ENCODE data around the gene SORBS1. TPM values are rescaled to one million over a fixed set of nuclear protein-coding genes. Genes with fewer than 3 reads are reported as not detected.

The SORBS1 gene
- total and polyA plus RNA-seq, 4 donors: 33.2 to 71.3 (median 44.1) TPM

DNA sequence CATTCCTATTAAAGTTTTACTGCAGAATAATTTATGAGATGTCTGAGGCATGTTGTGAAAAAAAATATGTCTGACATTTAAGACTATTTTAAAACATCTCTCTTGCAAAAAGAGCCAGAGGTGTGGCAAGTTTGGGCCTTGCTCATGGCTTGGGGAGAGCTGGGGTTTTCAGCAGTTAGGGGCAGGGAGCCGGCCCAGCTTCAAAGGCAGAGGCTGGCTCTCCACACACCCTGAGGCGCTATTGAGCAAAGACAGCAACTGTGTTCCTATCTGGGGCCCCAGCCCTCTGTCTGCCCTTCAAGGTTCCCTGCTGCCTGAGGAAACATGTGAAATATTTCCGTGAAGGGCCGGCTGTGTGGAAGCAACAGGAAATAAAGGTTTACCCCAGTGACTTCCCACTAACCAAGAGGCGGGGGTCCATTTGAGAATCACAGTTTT is 94.0 kb downstream of the SORBS1 start:
- DNase-seq (ENCODE audit: low spot score): peak; percentile 65
- WGBS: 59% methylated on average over 5 of the region's 5 CpGs
- peaks cover 13 to 31% (median 24%) of the 10 kb centered on the region in 4 donors for H3K4me1 ChIP-seq (ENCODE audit: control insufficient read depth in 4 of 4, insufficient read depth in 4 of 4, low read length in 3 of 4)
- H3K36me3 ChIP-seq (ENCODE audit: control insufficient read depth in 4 of 4, insufficient read depth in 3 of 4, low read depth in 1 of 4, low read length in 3 of 4): no peaks in the 10 kb centered on the region
- no peaks in the 10 kb centered on the region for H3K27me3 ChIP-seq (ENCODE audit: control insufficient read depth in 4 of 4, insufficient read depth in 4 of 4, low read length in 3 of 4)
- H3K4me3 ChIP-seq (ENCODE audit: low read depth in 1 of 3, low read length in 3 of 3): no peak overlapping the region
- no peak overlapping the region for H3K9ac ChIP-seq (ENCODE audit: low read depth in 1 of 2, low read length in 2 of 2)
- TF ChIP-seq RAD21 (IDR thresholded peaks at IDR 0.05) (peak; percentile 23 to 51), FOXA2 (IDR thresholded peaks at IDR 0.05) (no peak), HNF4A (conservative IDR thresholded peaks at IDR 0.05) (no peak), CTCF (IDR thresholded peaks at IDR 0.05; ENCODE audit: low read depth, low read length, missing input control) (no peak), ZBTB33 (IDR thresholded peaks at IDR 0.05) (no peak), TAF1 (conservative IDR thresholded peaks at IDR 0.05) (no peak), NR2F2 (IDR thresholded peaks at IDR 0.05) (peak; percentile 48), FOXA1 (IDR thresholded peaks at IDR 0.05) (no peak), SP1 (IDR thresholded peaks at IDR 0.05) (no peak)
- no peaks in the 10 kb centered on the region for H3K9me3 ChIP-seq (ENCODE audit: control insufficient read depth in 4 of 4, low read length in 3 of 4)
- H3K27ac ChIP-seq (ENCODE audit: low read depth in 1 of 2, low read length in 2 of 2): peak overlapping the region; percentile 14 to 54

DNA sequence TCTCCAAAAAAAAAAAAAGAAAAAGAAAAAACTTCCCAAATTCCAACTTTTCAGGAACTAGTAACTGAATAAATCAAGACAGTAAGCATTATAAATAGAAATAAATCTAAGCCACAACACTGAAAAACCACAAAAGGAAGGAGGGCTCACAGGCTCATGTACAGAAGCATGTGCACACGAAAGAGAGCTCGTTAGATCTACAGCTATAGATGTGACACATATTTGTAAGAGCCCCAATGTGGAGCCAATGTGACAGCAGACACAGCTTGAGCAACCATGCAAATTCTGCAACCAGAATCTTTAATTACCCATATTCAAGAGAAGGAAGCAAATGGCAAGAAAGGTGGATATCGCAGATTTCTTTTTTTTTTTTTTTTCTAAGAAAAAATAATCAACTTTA is 94.7 kb downstream of the SORBS1 start:
- Histone ChIP-seq H3K9ac (ENCODE audit: low read depth in 1 of 2, low read length in 2 of 2) (no peak overlapping the region), H3K4me1 (ENCODE audit: control insufficient read depth in 4 of 4, insufficient read depth in 4 of 4, low read length in 3 of 4) (peaks cover 11 to 24% (median 21%) of the 10 kb centered on the region in 4 donors), H3K9me3 (ENCODE audit: control insufficient read depth in 4 of 4, low read length in 3 of 4) (no peaks in the 10 kb centered on the region), H3K27me3 (ENCODE audit: control insufficient read depth in 4 of 4, insufficient read depth in 4 of 4, low read length in 3 of 4) (no peaks in the 10 kb centered on the region), H3K36me3 (ENCODE audit: control insufficient read depth in 4 of 4, insufficient read depth in 3 of 4, low read depth in 1 of 4, low read length in 3 of 4) (no peaks in the 10 kb centered on the region), H3K27ac (ENCODE audit: low read depth in 1 of 2, low read length in 2 of 2) (no peak overlapping the region), H3K4me3 (ENCODE audit: low read depth in 1 of 3, low read length in 3 of 3) (no peak overlapping the region)
- TF ChIP-seq, protein P1, sequence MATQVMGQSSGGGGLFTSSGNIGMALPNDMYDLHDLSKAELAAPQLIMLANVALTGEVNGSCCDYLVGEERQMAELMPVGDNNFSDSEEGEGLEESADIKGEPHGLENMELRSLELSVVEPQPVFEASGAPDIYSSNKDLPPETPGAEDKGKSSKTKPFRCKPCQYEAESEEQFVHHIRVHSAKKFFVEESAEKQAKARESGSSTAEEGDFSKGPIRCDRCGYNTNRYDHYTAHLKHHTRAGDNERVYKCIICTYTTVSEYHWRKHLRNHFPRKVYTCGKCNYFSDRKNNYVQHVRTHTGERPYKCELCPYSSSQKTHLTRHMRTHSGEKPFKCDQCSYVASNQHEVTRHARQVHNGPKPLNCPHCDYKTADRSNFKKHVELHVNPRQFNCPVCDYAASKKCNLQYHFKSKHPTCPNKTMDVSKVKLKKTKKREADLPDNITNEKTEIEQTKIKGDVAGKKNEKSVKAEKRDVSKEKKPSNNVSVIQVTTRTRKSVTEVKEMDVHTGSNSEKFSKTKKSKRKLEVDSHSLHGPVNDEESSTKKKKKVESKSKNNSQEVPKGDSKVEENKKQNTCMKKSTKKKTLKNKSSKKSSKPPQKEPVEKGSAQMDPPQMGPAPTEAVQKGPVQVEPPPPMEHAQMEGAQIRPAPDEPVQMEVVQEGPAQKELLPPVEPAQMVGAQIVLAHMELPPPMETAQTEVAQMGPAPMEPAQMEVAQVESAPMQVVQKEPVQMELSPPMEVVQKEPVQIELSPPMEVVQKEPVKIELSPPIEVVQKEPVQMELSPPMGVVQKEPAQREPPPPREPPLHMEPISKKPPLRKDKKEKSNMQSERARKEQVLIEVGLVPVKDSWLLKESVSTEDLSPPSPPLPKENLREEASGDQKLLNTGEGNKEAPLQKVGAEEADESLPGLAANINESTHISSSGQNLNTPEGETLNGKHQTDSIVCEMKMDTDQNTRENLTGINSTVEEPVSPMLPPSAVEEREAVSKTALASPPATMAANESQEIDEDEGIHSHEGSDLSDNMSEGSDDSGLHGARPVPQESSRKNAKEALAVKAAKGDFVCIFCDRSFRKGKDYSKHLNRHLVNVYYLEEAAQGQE (IDR thresholded peaks at IDR 0.05): no peak
- TF ChIP-seq EGR1 (IDR thresholded peaks at IDR 0.05; ENCODE audit: low read depth in 2 of 2) (no peak), HNF4A (conservative IDR thresholded peaks at IDR 0.05) (no peak), MAX (IDR thresholded peaks at IDR 0.05) (no peak), JUND (IDR thresholded peaks at IDR 0.05) (no peak), FOXA2 (IDR thresholded peaks at IDR 0.05) (no peak), NR2F2 (IDR thresholded peaks at IDR 0.05) (no peak), SP1 (IDR thresholded peaks at IDR 0.05) (no peak), HNF4G (IDR thresholded peaks at IDR 0.05) (no peak)
- TF ChIP-seq, protein P2, sequence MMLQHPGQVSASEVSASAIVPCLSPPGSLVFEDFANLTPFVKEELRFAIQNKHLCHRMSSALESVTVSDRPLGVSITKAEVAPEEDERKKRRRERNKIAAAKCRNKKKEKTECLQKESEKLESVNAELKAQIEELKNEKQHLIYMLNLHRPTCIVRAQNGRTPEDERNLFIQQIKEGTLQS (IDR thresholded peaks at IDR 0.05): no peak
- DNase-seq (ENCODE audit: low spot score): no peak
- WGBS: 88% methylated on average over 3 of the region's 3 CpGs

All from liver (tissue), 9 donors.